HG03095 (cell line): ENCODE results near the gene AMTN.
"Not testable (repeated sequence)": the region's sequence is repeated elsewhere in the genome, so short reads cannot be mapped to it uniquely, and the experiment has no call there.

Experiments used
- ATAC-seq: cut with Tn5 transposase; IDR thresholded peaks from one replicate; pipeline ENCODE4 v1.9.1; 2021; ENCODE audit warnings: moderate library complexity; ENCODE audit not compliant: unreplicated experiment

Gene AMTN, protein sequence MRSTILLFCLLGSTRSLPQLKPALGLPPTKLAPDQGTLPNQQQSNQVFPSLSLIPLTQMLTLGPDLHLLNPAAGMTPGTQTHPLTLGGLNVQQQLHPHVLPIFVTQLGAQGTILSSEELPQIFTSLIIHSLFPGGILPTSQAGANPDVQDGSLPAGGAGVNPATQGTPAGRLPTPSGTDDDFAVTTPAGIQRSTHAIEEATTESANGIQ

DNA sequence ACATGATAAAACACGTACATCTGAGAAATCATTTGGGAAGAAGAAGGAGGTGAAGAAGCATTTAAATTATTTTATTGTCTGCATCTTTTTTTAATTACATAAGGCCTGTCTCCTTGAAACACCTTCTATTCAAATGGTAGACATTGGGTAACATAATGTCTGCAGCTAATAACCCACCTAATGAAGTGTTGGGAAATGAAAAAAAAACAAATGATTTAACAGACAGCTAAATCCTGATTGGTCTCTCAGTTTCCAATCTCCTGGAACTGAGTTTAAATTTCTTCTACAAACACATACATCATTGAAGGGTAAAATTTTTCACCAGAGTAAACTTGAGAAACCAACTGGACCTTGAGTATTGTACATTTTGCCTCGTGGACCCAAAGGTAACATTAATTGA lies at the start of gene AMTN:
Gene AMTN, plus strand, starts transcription at position 301 of the 400 bp plus-strand sequence. CDS start 209 bp downstream, outside the sequence.
- no peak for ATAC-seq

DNA sequence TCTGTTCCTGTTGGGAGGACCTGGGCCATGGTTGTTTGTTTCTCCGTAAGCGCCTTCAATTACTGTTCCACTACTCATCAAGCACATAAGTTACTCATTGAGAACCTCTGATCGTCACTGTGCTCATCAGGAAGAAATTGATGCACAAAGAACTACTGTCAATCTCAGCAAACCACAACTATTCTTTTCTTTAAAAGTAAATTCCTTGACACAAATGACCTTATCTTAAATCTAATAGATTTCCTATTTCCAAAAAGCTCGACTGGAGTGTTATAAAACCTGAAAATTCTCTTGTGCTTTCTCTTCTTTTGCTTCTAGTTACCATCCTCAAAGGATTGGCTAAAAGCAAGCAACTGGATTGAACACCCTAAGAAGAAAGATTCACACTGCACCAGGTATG lies 46.5 kb upstream of the AMTN start, which contains the start of gene MUC7:
Gene MUC7, plus strand, starts transcription at position 301 of the 400 bp plus-strand sequence. CDS start 1,825 bp downstream, outside the sequence.
- no peak for ATAC-seq

DNA sequence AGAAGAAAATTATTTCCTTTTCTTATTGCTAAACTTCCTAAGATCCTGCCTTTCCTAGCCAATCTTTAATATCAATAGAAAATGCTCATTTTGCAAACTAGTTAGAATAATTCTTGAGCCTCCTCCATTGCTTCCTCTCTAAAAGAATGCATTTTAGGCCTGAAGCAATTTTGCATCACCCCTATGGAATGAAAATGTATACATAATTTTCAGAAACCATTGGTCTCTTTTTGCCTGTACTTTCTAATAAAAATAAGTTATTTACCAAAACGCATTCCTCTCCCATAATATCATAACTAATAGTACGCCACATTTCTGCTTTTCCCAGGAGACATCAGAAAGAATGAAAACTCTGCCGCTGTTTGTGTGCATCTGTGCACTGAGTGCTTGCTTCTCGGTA lies 44.7 kb upstream of the AMTN start:
- no peak for ATAC-seq

DNA sequence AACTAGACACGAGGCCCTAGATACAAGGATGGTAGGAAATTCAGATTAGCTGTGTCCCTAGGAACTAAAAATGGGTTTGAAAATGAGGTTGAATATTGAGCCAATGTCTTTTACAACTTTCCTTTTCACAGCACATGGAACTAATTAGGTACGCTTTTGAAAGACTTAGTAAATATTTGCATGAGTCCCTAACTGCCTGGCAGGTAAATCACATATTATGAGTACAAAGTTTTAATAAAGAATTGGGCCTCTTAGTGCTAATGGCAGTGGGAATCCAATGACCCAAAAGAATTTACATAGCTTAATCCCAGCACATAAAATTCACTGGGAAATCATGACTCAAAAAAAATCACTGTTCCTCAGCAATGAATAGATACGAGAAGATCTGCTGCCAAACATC lies 29.6 kb upstream of the AMTN start:
- no peak for ATAC-seq

DNA sequence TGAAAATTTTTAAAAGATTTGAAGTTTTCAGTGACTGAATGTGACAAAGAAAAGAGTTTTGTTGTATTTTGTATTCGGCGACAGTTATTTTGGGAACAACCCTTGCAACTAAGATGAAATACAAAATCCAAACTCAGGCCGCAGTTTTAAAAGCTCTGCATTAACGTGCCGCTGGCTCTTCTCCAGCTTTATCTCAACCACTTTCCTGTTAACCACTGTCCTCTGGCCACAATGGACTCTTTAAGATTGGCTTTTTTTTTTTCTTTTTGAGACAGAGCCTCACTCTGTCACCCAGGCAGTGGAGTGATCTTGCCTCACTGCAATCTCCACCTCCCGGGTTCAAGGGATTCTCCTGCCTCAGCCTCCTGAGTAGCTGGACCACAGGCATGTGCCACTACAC lies 22.1 kb upstream of the AMTN start:
- no peak for ATAC-seq

DNA sequence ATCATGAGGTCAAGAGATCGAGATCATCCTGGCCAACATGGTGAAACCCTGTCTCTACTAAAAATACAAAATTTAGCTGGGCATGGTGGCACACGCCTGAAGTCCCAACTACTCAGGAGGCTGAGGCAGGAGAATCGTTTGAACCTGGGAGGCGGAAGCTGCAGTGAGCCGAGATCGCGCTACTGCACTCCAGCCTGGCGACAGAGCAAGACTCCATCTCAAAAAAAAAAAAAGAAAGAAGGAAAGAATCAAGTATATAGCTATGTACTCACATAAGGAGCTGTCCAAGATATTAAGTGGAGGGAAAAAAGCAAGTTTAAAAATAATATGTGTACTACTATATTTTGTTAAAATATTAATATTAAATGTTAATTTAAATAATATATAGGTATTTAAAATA lies 16.5 kb upstream of the AMTN start:
- ATAC-seq = not testable (repeated sequence)

DNA sequence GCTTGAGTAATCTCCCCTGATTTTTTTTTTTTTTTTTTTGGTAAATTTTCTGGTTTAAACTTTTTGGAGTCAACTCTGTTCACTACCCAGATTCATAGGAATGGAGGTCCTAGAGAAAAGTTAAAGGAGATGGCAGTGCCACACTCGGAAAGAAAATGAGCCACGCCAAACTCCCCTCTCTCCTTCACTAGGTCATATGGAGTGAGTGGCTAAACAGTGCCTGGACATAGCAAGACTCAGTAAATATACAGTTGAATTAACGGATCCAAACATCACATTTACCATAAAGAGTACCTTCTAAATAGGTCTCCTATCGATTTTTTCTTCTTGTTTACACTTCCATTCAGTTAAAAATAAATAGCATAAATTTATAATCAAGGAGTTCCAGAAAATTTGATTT lies 13.6 kb upstream of the AMTN start:
- no peak for ATAC-seq

DNA sequence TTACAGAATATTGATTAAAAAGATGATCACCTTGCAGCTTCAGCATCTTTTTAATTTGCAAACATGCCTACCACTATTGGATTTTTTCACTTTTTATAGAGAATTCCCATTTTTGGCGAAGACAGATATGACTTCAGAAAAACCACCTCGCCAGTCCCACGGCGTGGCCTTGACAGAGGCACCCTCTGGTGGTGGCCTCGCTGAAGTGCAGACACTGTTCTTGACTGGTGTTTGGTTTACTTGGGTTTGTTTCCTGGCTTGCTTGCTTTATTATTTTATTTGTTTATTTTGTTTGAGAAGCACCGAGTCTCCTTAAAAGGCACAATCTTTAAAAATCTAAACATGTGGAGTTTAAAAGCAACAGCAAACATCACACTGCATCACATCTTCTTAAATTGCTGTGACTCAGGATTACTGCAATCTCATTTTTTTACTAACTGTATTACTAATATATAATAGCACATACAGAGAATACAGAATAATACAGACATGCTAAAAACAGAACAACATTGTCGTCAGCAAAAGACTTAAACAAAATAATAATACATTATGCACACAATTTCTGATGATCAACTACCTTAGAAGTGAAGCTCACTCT lies 13.1 kb upstream of the AMTN start:
- ATAC-seq = peak; percentile 96

DNA sequence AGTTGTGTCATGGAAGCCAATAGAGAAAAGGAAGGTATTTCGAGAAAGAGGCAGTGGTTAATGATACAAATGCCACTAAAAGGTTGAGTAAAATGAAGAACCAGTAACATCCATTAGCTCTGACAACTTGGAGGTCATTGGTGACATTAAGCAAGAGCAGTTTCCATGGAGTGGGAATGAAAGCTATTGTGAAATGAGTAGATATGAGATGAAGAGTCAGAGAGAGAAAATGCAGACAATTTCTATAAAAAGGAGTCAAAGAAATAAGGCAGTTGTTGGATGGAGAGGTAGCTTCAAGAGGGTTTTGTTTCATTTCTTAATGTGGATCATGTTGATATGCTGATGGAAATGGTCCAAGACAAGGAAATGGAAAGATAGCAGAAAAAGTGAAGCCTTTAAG lies 9.6 kb upstream of the AMTN start:
- ATAC-seq = no peak

DNA sequence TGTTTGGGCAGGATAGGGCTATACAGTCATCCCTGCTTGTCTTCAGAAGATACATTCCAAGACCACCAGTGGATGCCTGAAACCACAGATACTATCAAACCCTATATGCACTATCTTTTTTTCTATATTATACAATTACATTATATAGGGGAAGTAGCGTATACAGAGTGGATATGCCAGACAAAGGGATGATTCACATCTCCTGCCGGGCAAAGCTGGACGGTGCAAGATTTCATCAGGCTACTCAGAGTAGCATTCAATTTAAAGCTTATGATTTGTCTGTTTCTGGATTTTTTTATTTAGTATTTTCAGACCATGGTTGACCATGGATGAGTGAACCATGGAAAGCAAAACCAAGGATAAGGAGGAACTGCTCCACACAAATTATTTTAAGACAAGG lies 7.0 kb upstream of the AMTN start:
- ATAC-seq = no peak

DNA sequence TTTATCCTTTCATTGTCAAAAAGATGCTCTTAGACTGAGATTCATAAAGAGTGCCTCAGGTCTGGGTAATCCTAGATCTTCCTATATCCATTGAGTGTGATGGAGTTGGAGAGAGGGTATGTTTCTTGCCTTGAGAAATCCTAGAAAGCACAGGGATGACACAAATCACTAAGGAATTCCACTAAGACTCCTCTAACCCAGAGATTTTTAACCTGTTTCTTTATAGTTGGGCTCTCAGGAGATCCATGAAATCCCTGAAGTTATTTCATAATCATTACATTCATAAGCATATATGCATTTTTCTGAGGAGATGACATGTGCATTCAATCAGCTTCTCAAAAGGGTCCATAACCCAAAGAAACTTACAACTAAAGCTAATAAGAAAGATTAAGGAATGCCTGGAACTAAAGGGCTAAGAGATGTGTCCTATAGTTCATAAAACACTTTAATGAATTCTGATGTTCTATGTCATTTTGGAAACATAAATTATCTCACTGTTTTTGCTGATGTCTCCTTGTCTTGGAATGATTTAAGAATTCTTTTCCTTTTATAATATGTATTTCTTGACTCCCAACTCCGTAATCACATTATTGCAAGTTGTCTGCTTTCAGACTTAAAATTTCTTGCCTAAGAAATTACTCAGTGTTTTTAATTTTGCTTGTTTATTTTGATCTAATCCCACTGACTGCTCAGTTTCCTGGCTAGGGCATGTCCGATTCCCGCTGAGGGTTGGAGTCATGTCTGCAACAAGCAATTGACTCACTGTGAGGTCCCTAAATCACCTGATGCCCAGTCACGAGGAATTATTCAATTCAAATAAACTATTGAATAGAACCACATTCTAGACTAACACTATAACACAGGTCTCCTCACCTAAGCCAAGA lies 2.8 kb upstream of the AMTN start:
- ATAC-seq = no peak

DNA sequence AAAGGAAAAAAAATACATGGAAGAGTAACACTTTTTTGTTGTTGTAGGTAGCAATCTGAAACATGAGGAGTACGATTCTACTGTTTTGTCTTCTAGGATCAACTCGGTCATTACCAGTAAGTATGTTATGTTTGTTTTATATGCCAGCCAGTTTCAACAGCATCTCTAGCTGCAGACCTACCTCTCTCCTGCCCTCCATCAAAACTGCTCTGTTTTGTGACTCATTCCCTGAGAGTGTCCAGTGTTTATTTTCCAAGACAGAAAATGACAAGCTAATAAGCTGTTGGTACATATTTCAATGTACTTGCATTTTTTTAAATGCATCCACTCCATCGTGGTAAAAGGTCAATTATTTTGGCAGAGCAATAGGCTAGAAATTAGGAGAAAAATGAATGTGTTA lies 347 bp downstream of the AMTN start:
- ATAC-seq = no peak

DNA sequence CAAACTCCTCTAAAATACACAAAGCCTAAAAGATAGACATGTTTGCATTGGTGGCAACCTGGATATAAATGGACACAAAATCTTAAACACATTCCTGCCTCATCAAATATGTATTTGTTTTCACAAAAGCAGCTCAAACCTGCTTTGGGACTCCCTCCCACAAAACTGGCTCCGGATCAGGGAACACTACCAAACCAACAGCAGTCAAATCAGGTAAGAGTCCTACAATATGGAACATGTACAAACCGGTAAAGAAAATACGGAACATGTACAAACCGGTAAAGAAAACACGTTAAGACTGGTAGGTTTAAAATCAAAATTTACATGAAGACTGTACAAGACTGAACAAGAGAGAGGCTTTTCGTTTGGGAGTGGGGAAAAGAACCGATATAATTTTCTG lies 4.3 kb downstream of the AMTN start:
- no peak for ATAC-seq

DNA sequence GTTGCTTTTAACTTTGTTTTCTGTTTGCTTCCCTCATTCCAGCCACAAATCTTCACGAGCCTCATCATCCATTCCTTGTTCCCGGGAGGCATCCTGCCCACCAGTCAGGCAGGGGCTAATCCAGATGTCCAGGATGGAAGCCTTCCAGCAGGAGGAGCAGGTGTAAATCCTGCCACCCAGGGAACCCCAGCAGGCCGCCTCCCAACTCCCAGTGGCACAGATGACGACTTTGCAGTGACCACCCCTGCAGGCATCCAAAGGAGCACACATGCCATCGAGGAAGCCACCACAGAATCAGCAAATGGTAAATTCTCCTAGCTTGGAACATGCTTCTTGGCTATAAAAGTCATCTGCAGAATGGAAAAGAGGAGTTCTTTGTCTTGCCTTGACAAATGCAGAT lies 12.6 kb downstream of the AMTN start:
- no peak for ATAC-seq

DNA sequence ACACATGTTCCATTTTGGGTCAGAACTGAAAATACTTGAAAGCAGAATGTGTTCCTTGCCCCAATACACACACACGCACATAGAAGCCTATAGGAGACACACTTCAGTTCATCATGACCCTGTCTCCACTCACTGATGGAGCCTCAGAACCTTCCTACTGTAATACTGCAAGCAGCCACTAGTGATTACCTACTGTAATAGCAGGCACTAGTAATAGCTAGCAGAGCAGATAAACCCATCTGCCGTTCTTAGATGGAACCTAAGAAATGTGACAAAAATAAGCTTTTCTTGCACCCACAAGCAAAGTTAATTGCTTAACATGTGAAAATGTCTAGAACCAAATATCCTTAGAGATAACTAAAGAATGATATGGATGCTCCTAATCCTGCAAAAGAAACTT lies 13.6 kb downstream of the AMTN start:
- no peak for ATAC-seq

DNA sequence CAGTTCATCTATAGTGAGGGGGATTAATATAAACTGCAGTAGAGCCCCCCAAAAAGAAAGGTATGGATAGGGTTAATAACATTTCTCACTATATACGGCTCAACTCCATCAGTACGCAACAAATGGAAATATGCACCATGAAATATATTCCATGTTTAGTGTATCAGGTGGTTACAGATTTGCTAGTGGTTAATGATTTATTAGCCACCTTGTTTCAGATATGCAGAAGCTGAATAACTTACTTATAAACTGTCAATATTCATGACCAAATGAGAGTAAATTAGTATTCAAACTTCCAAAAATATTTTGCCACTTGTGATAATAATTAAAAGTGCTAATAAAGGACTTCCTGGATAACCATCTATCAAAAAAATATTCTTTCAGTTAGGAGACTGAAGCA lies 14.8 kb downstream of the AMTN start:
- no peak for ATAC-seq

DNA sequence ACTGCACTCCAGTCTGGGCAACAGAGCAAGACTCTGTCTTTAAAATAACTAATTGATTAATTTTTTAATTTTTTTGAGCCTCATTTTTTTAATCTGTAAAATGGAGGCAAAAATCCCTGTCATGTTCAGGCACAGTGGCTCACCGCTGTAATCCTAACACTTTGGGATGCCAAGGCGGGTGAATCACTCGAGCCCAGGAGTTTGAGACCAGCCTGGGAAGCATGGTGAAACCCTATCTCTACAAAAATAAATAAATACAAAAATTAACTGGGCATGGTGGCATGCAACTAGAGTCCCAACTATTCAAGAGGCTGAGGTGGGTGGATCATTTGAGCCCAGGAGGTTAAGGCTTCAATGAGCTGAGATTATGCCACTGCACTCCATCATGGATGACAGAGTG lies 15.4 kb downstream of the AMTN start:
- no peak for ATAC-seq

DNA sequence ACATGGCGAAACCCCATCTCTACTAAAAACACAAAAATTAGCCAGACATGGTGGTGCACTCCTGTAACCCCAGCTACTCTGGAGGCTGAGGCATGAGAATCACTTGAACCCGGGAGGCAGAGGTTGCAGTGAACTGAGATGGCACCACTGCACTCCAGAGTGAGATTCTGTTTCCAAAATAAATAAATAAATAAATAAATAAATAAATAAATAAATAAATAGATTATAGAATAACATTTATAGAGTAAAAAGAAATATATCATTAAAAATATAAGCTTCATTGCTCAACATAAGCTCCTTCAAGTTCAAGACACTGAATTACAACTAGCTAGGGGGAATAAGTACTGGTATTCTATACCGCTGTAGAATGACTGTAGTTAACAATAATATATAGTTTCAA lies 16.5 kb downstream of the AMTN start:
- not testable (repeated sequence) for ATAC-seq

DNA sequence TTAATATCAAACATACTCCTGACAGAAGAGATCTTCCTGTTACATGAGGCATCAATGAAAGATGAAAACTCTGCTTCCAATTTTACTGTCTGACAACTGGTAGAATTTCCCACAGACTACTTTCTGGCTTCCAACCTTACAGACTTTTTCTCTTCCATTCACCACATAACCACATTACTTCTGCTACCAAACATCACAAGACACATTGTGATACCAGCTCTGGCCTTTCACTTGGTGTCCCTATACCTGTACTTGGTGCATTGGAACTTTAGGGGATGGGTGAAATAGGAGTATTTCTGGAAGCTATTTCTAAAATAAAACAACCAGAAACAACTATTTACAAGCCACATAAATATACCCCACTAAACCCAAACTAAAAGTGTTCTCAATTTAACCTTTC lies 20.5 kb downstream of the AMTN start:
- ATAC-seq = no peak

DNA sequence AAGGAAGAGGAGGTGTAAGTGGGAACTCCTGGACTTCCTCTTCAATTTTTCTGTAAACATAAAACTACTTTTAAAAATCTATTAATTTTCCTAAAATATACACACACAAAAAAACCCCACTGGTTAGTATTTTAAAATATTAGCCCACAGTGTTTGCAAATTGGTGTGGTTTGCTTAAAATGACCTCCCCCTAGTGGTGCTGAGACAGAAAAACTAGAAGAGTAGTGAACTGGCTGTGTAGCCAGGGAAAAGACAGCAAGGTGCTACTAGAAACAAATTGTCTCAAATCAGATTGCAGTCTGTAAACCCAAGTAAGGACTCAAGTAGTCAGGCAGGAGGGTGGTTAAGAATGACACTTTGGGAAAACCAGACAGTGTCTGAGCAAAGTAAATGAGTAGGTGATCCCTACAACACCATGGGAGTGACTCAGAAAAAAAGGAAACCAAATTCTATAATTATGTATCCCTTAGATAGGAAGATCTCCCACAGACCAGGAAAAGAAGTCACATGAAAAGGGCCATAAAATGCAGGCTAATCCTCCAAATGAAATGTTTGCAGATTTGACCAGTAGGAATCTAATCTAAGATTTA lies 26.0 kb downstream of the AMTN start:
- ATAC-seq = no peak

DNA sequence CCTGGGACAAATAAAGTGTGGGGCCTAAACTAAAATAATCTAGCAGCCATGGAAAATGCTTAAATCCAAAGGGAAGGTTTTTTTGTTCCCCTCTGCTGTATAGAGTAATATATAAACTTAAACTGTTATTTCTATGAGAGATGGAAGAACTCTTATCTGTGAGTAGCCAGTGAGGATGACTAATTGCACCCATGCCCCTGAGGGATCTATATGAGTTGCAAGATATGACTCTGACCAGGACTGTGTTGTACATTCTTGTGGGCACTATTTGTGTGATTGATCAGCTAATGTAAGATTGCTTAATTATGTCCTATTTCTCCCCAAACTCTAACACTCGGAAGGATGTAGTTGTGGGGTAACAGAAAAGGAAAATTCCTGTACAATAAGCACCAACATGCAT lies 38.5 kb downstream of the AMTN start:
- no peak for ATAC-seq
